ENCODE data around the gene SRRM3.
A peak's percentile ranks its signal among the peaks of the same experiment; 100 is the strongest.
"Not testable (repeated sequence)": the region's sequence is repeated elsewhere in the genome, so short reads cannot be mapped to it uniquely, and the experiment has no call there.

Gene SRRM3

GRCh38 chr7:76296743-76297740 is 95.3 kb downstream of the SRRM3 start:
- H3K27ac ChIP-seq (ENCODE audit: low read length) = peak overlapping the region; percentile 94
- peaks cover 4 to 32% of the 10 kb centered on the region in 2 donors for H3K4me1 ChIP-seq (ENCODE audit: control insufficient read depth in 1 of 2, insufficient read depth in 2 of 2, low read length in 2 of 2)
- no peaks in the 10 kb centered on the region for H3K9me3 ChIP-seq (ENCODE audit: control insufficient read depth in 1 of 2, low read length in 2 of 2)
- peak overlapping the region in 1 of 2 donors; percentile 0 for H3K4me3 ChIP-seq (ENCODE audit: low read depth in 1 of 2, low read length in 2 of 2)
- peaks cover 0 to 4% of the 10 kb centered on the region in 2 donors for H3K36me3 ChIP-seq (ENCODE audit: control insufficient read depth in 1 of 2, insufficient read depth in 2 of 2, low read length in 2 of 2)
- no peaks in the 10 kb centered on the region for H3K27me3 ChIP-seq (ENCODE audit: low read depth, low read length)

GRCh38 chr7:76300166-76300731 is 98.6 kb downstream of the SRRM3 start:
- H3K4me1 ChIP-seq (ENCODE audit: control insufficient read depth in 1 of 2, insufficient read depth in 2 of 2, low read length in 2 of 2) = peaks cover 9 to 19% of the 10 kb centered on the region in 2 donors
- no peaks in the 10 kb centered on the region for H3K27me3 ChIP-seq (ENCODE audit: low read depth, low read length)
- peaks cover 0 to 7% of the 10 kb centered on the region in 2 donors for H3K36me3 ChIP-seq (ENCODE audit: control insufficient read depth in 1 of 2, insufficient read depth in 2 of 2, low read length in 2 of 2)
- peak overlapping the region; percentile 47 for H3K27ac ChIP-seq (ENCODE audit: low read length)
- H3K9me3 ChIP-seq (ENCODE audit: control insufficient read depth in 1 of 2, low read length in 2 of 2) = no peaks in the 10 kb centered on the region
- H3K4me3 ChIP-seq (ENCODE audit: low read depth in 1 of 2, low read length in 2 of 2) = no peak overlapping the region

GRCh38 chr7:76301000-76301399 is 99.3 kb downstream of the SRRM3 start:
- H3K4me3 ChIP-seq (ENCODE audit: low read depth in 1 of 2, low read length in 2 of 2) = no peak overlapping the region
- peaks cover 0 to 7% of the 10 kb centered on the region in 2 donors for H3K36me3 ChIP-seq (ENCODE audit: control insufficient read depth in 1 of 2, insufficient read depth in 2 of 2, low read length in 2 of 2)
- no peaks in the 10 kb centered on the region for H3K9me3 ChIP-seq (ENCODE audit: control insufficient read depth in 1 of 2, low read length in 2 of 2)
- no peaks in the 10 kb centered on the region for H3K27me3 ChIP-seq (ENCODE audit: low read depth, low read length)
- H3K27ac ChIP-seq (ENCODE audit: low read length) = no peak overlapping the region
- H3K4me1 ChIP-seq (ENCODE audit: control insufficient read depth in 1 of 2, insufficient read depth in 2 of 2, low read length in 2 of 2) = peaks cover 9 to 21% of the 10 kb centered on the region in 2 donors

GRCh38 chr7:76302347-76303201 is 100.9 kb downstream of the SRRM3 start, which contains the start of gene HSPB1:
HSPB1 (plus strand) TSS chr7:76302673; CDS start chr7:76302713, 40 bp downstream.
- H3K27ac ChIP-seq (ENCODE audit: low read length) = peak within 1 kb of the TSS; percentile 82
- H3K4me1 ChIP-seq (ENCODE audit: control insufficient read depth in 1 of 2, insufficient read depth in 2 of 2, low read length in 2 of 2) = peaks cover 6 to 32% of the 10 kb centered on the region in 2 donors
- peaks cover 0 to 7% of the 10 kb centered on the region in 2 donors for H3K36me3 ChIP-seq (ENCODE audit: control insufficient read depth in 1 of 2, insufficient read depth in 2 of 2, low read length in 2 of 2)
- H3K27me3 ChIP-seq (ENCODE audit: low read depth, low read length) = no peaks in the 10 kb centered on the region
- H3K9me3 ChIP-seq (ENCODE audit: control insufficient read depth in 1 of 2, low read length in 2 of 2) = no peaks in the 10 kb centered on the region
- peak within 1 kb of the TSS; percentile 67 to 95 for H3K4me3 ChIP-seq (ENCODE audit: low read depth in 1 of 2, low read length in 2 of 2)

- Histone ChIP-seq H3K27me3 (ENCODE audit: low read depth, low read length) (no peaks in the 10 kb centered on the region), H3K9me3 (ENCODE audit: control insufficient read depth in 1 of 2, low read length in 2 of 2) (no peaks in the 10 kb centered on the region), H3K36me3 (ENCODE audit: control insufficient read depth in 1 of 2, insufficient read depth in 2 of 2, low read length in 2 of 2) (peaks cover 0 to 7% of the 10 kb centered on the region in 2 donors), H3K4me3 (ENCODE audit: low read depth in 1 of 2, low read length in 2 of 2) (peak overlapping the region; percentile 67 to 95), H3K27ac (ENCODE audit: low read length) (peak overlapping the region; percentile 82), H3K4me1 (ENCODE audit: control insufficient read depth in 1 of 2, insufficient read depth in 2 of 2, low read length in 2 of 2) (peaks cover 5 to 33% of the 10 kb centered on the region in 2 donors)
Observed at GRCh38 chr7:76303202-76304147, 101.8 kb downstream of the SRRM3 start.

GRCh38 chr7:76304888-76305375 is 103.2 kb downstream of the SRRM3 start:
- no peaks in the 10 kb centered on the region for H3K9me3 ChIP-seq (ENCODE audit: control insufficient read depth in 1 of 2, low read length in 2 of 2)
- no peaks in the 10 kb centered on the region for H3K27me3 ChIP-seq (ENCODE audit: low read depth, low read length)
- H3K4me1 ChIP-seq (ENCODE audit: control insufficient read depth in 1 of 2, insufficient read depth in 2 of 2, low read length in 2 of 2) = peaks cover 5 to 33% of the 10 kb centered on the region in 2 donors
- H3K27ac ChIP-seq (ENCODE audit: low read length) = peak overlapping the region; percentile 63
- peaks cover 0 to 7% of the 10 kb centered on the region in 2 donors for H3K36me3 ChIP-seq (ENCODE audit: control insufficient read depth in 1 of 2, insufficient read depth in 2 of 2, low read length in 2 of 2)
- H3K4me3 ChIP-seq (ENCODE audit: low read depth in 1 of 2, low read length in 2 of 2) = peak overlapping the region; percentile 16 to 95

- not testable (repeated sequence) for H3K4me3 ChIP-seq (ENCODE audit: low read depth in 1 of 2, low read length in 2 of 2); H3K27ac ChIP-seq (ENCODE audit: low read length); H3K27me3 ChIP-seq (ENCODE audit: low read depth, low read length); H3K36me3 ChIP-seq (ENCODE audit: control insufficient read depth in 1 of 2, insufficient read depth in 2 of 2, low read length in 2 of 2); H3K9me3 ChIP-seq (ENCODE audit: control insufficient read depth in 1 of 2, low read length in 2 of 2)
- H3K4me1 ChIP-seq (ENCODE audit: control insufficient read depth in 1 of 2, insufficient read depth in 2 of 2, low read length in 2 of 2) = peaks cover 5 to 36% of the 10 kb centered on the region in 2 donors
Observed at GRCh38 chr7:76308874-76309273, 107.2 kb downstream of the SRRM3 start.

- H3K27ac ChIP-seq (ENCODE audit: low read length) = not testable (repeated sequence)
Observed at GRCh38 chr7:76309341-76310101, 107.8 kb downstream of the SRRM3 start.

GRCh38 chr7:76310102-76310957 is 108.6 kb downstream of the SRRM3 start:
- Histone ChIP-seq H3K9me3 (ENCODE audit: control insufficient read depth in 1 of 2, low read length in 2 of 2) (no peaks in the 10 kb centered on the region), H3K4me1 (ENCODE audit: control insufficient read depth in 1 of 2, insufficient read depth in 2 of 2, low read length in 2 of 2) (peaks cover 0 to 26% of the 10 kb centered on the region in 2 donors), H3K4me3 (ENCODE audit: low read depth in 1 of 2, low read length in 2 of 2) (no peak overlapping the region), H3K36me3 (ENCODE audit: control insufficient read depth in 1 of 2, insufficient read depth in 2 of 2, low read length in 2 of 2) (no peaks in the 10 kb centered on the region), H3K27ac (ENCODE audit: low read length) (no peak overlapping the region), H3K27me3 (ENCODE audit: low read depth, low read length) (no peaks in the 10 kb centered on the region)

More at GRCh38 chr7:76309341-76310101, 107.8 kb downstream of the SRRM3 start:
- H3K4me1 ChIP-seq (ENCODE audit: control insufficient read depth in 1 of 2, insufficient read depth in 2 of 2, low read length in 2 of 2) = peaks cover 4 to 33% of the 10 kb centered on the region in 2 donors
- H3K27me3 ChIP-seq (ENCODE audit: low read depth, low read length); H3K9me3 ChIP-seq (ENCODE audit: control insufficient read depth in 1 of 2, low read length in 2 of 2); H3K4me3 ChIP-seq (ENCODE audit: low read depth in 1 of 2, low read length in 2 of 2); H3K36me3 ChIP-seq (ENCODE audit: control insufficient read depth in 1 of 2, insufficient read depth in 2 of 2, low read length in 2 of 2): not testable (repeated sequence)

All from muscle layer of duodenum (tissue), 2 donors.